ENCODE data around the gene ADGRG3. TPM values are rescaled to one million over a fixed set of nuclear protein-coding genes. Genes with fewer than 3 reads are reported as not detected.
A peak's percentile ranks its signal among the peaks of the same experiment; 100 is the strongest.

The ADGRG3 gene
- total RNA-seq, 1 donor from 2014 or later: not detected

DNA sequence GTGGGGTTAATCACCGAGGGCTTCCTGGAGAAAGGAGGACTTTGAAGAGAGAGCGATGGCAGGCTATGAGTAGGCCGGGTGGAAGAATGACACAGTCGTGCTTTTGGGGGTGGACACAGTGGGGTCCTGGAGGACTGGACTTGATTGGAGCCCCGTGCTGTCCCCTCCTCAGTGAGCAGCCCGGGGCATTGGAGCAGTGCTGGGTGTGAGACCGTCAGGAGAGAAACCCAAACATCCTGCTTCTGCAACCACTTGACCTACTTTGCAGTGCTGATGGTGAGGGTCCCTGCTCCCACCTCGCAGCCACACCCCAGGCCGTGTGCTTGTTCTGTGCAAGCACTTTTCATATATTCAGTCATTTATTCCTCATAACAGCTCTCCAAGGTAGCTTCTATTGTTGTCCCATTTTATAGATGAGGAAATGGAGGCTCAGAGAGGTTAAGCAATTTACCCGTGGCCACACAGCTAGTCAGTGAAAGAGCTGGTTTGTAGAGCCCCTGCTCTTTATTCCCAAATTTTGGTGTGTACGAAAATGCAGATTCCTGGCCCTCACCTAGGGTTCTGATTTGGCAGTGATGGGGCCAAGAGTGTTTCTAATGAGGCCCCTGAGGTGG is 11.7 kb upstream of the ADGRG3 start:
- Mint-ChIP-seq H3K27ac (no peak overlapping the region), H3K27me3 (ENCODE audit: insufficient read depth) (no peaks in the 10 kb centered on the region), H3K36me3 (ENCODE audit: low read depth) (no peaks in the 10 kb centered on the region), H3K4me1 (ENCODE audit: low read depth) (peaks cover 9% of the 10 kb centered on the region), H3K9me3 (no peaks in the 10 kb centered on the region), H3K4me3 (no peak overlapping the region)
- intact Hi-C loops (cut with micrococcal nuclease): no loop called here
- DNase-seq (ENCODE audit: low spot score): no peak

DNA sequence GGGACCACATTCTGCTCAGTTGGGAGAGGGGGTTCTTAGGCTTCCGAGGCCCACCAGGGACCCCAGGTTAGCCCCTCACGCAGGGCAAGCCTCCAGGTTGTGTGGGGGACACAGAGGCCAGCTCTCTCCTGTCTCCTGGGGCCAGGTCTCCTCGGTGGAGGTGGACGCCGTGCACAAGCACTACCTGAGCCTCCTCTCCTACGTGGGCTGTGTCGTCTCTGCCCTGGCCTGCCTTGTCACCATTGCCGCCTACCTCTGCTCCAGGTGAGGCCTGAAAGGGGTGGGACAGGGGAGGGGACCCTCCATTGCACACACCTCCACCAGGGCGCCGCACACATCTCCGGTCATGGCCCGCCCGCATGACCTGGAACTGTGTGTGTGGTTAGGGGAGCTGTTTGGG is 10.9 kb upstream of the ADGRG3 start:
- H3K4me1 Mint-ChIP-seq (ENCODE audit: low read depth): peaks cover 1% of the 10 kb centered on the region
- H3K27ac Mint-ChIP-seq: no peak overlapping the region
- H3K9me3 Mint-ChIP-seq: no peaks in the 10 kb centered on the region
- no peaks in the 10 kb centered on the region for H3K27me3 Mint-ChIP-seq (ENCODE audit: insufficient read depth)
- intact Hi-C loops (cut with micrococcal nuclease): no loop called here
- DNase-seq (ENCODE audit: low spot score): no peak
- no peak overlapping the region for H3K4me3 Mint-ChIP-seq
- no peaks in the 10 kb centered on the region for H3K36me3 Mint-ChIP-seq (ENCODE audit: low read depth)

DNA sequence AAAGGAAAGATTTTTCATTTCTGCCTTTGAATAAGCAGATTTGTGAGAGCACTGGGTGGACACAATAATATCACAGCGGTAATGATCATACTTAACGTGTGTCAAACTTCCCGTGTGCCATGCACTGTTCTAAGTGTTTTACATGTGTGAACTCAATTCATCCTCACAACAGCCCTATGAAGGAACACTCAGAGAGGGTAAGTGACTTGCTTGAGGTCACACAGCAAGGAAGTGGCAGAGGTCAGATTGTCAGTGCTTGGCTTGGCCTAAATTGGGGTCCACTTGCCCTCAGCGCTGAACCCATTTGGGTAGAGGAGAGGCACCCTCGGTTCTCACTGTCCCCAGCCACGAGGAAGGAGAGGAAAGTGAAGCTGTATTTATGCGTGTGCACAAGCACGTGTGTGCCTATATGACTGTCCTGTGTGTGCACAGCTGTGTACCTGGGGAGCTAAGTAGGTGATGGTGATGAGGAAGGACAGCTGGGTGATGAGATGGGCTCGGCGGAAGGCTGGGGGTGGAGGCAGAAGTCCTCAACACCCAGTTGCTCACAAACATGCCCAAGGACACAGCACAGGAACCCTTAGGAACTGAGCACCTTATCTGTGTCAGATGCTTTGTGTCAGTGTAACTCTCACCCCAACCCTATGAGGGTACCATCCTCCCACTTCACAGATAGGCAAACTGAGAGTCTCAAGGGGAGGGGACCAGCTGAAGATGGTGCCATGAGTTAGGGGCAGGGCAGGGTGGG is 9.8 kb upstream of the ADGRG3 start:
- H3K36me3 Mint-ChIP-seq (ENCODE audit: low read depth): no peaks in the 10 kb centered on the region
- no peak overlapping the region for H3K4me3 Mint-ChIP-seq
- peak overlapping the region; percentile 14 for H3K27ac Mint-ChIP-seq
- no peaks in the 10 kb centered on the region for H3K4me1 Mint-ChIP-seq (ENCODE audit: low read depth)
- no peaks in the 10 kb centered on the region for H3K9me3 Mint-ChIP-seq
- H3K27me3 Mint-ChIP-seq (ENCODE audit: insufficient read depth): no peaks in the 10 kb centered on the region
- no peak for DNase-seq (ENCODE audit: low spot score)
- intact Hi-C loops (cut with micrococcal nuclease): no loop called here

DNA sequence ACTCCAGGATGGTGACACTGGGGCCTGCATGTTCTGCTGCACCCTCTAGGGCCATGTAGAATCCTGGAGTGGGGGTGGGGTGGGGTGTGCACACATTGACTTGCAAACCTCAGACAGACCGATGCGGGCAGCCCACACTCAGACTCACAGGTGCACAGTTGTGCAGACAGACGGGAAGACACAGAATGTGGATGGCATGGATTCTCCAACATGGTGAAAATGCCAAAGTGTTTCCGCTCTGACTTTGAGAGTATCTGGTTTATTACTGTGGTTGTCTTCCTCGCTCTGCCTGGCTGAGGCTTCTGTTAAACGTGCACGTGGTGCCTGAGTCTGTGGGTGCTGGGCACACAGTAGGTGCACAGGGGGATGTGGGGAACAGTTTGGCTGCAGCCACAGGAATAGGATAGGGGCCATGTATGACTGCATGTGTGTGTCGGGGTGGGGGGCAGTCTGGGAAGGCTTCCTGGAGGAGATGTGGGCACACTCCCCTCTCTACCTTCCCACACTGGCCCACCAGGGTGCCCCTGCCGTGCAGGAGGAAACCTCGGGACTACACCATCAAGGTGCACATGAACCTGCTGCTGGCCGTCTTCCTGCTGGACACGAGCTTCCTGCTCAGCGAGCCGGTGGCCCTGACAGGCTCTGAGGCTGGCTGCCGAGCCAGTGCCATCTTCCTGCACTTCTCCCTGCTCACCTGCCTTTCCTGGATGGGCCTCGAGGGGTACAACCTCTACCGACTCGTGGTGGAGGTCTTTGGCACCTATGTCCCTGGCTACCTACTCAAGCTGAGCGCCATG is 9.0 kb upstream of the ADGRG3 start:
- intact Hi-C loops (cut with micrococcal nuclease): no loop called here
- H3K4me1 Mint-ChIP-seq (ENCODE audit: low read depth): no peaks in the 10 kb centered on the region
- H3K27me3 Mint-ChIP-seq (ENCODE audit: insufficient read depth): no peaks in the 10 kb centered on the region
- no peak for DNase-seq (ENCODE audit: low spot score)
- H3K9me3 Mint-ChIP-seq: no peaks in the 10 kb centered on the region
- H3K27ac Mint-ChIP-seq: no peak overlapping the region
- H3K36me3 Mint-ChIP-seq (ENCODE audit: low read depth): no peaks in the 10 kb centered on the region
- no peak overlapping the region for H3K4me3 Mint-ChIP-seq

DNA sequence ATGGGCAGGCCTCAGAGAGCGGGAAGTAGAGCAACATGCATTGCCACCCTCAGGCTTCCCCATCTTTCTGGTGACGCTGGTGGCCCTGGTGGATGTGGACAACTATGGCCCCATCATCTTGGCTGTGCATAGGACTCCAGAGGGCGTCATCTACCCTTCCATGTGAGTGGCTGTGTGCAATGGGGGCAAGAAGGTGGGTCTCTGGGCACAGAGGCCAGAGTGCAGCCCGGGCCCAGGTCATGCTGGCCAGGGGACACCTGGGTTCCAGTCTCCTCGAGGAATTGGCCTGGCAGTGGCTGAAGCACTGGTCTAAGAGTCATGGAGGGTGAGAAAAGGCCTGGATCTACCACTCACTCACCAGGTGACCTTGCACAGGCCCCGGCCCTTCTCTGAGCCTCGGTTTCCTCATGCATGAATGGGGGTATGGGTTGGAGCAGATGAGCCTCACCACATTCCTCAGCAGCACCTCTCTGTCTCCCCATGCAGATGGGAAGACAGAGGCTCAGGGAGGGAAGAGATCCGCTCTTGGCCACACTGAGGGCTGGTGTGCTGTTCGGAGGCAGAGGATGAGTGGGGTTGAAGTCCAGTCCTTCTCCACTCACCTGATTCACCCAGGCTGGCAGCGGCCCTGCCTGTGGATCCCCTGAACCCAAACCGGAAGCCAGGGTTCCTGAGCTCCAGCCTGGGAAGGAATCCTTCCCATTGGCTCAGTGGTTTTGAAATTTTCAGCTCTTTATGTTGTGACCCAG is 7.2 kb upstream of the ADGRG3 start:
- Mint-ChIP-seq H3K27ac (no peak overlapping the region), H3K9me3 (no peaks in the 10 kb centered on the region), H3K36me3 (ENCODE audit: low read depth) (no peaks in the 10 kb centered on the region), H3K4me3 (no peak overlapping the region), H3K27me3 (ENCODE audit: insufficient read depth) (no peaks in the 10 kb centered on the region), H3K4me1 (ENCODE audit: low read depth) (no peaks in the 10 kb centered on the region)
- DNase-seq (ENCODE audit: low spot score): no peak
- intact Hi-C loops (cut with micrococcal nuclease): no loop called here

DNA sequence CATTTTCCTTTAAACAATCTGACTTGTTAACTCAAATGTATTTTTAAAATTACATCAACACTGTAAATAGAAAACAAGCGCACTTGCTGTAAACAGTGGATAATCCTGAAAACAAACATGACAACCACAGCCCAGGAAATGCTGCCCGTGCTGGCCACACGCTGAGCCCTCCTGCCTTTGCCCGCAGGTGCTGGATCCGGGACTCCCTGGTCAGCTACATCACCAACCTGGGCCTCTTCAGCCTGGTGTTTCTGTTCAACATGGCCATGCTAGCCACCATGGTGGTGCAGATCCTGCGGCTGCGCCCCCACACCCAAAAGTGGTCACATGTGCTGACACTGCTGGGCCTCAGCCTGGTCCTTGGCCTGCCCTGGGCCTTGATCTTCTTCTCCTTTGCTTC is 6.6 kb upstream of the ADGRG3 start:
- intact Hi-C loops (cut with micrococcal nuclease): no loop called here
- no peaks in the 10 kb centered on the region for H3K36me3 Mint-ChIP-seq (ENCODE audit: low read depth)
- H3K27ac Mint-ChIP-seq: no peak overlapping the region
- H3K9me3 Mint-ChIP-seq: no peaks in the 10 kb centered on the region
- no peak overlapping the region for H3K4me3 Mint-ChIP-seq
- no peak for DNase-seq (ENCODE audit: low spot score)
- H3K4me1 Mint-ChIP-seq (ENCODE audit: low read depth): no peaks in the 10 kb centered on the region
- no peaks in the 10 kb centered on the region for H3K27me3 Mint-ChIP-seq (ENCODE audit: insufficient read depth)

DNA sequence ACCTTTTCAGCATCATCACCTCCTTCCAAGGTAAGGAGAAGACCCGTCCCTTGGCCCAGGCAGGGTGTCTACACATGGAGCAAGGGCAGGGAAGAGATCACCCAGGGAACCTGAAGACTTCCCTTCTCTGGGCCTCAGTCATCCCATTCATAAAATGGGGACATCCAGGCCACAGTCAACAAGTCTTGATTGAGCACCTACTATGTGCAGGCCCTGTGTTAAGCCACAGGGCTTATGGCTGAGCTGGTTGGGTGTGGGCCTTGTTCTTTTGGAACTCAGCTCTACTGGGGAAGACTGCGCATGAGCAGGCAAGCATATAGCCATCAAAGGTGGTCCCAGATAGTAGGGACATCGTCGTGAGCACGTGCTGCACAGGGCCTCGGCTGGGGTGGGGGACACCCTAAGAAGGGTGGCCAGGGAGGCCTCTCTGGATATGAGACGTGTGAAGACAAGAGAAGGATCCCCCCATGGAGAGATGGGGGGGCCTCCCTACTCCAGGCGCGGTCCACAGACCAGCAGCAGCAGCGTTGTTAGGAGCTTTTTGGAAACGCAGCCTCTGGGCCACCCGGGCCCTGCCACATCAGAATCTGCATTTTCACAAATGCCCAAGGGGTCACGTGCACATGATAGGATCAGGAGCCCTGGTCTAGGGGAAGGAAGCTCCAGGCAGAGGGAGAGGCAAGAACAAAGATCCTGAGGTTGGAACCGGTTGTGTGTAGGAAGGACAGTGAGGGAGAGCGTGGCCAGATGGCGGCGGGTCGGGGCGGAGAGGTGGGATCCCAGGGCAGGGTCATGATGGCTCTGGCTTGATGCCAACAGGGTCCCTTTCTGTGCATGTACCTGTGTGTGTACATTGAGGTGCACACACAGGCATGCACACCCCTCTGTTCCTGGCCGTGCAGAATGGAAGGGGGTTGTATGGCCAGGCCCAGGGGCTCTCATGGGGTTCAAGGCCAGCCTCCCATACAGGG is 5.9 kb upstream of the ADGRG3 start:
- DNase-seq (ENCODE audit: low spot score): no peak
- no peaks in the 10 kb centered on the region for H3K27me3 Mint-ChIP-seq (ENCODE audit: insufficient read depth)
- H3K36me3 Mint-ChIP-seq (ENCODE audit: low read depth): no peaks in the 10 kb centered on the region
- H3K9me3 Mint-ChIP-seq: no peaks in the 10 kb centered on the region
- no peak overlapping the region for H3K27ac Mint-ChIP-seq
- intact Hi-C loops (cut with micrococcal nuclease): no loop called here
- no peak overlapping the region for H3K4me3 Mint-ChIP-seq
- H3K4me1 Mint-ChIP-seq (ENCODE audit: low read depth): no peaks in the 10 kb centered on the region

DNA sequence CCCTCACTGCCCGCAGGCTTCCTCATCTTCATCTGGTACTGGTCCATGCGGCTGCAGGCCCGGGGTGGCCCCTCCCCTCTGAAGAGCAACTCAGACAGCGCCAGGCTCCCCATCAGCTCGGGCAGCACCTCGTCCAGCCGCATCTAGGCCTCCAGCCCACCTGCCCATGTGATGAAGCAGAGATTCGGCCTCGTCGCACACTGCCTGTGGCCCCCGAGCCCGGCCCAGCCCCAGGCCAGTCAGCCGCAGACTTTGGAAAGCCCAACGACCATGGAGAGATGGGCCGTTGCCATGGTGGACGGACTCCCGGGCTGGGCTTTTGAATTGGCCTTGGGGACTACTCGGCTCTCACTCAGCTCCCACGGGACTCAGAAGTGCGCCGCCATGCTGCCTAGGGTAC is 4.7 kb upstream of the ADGRG3 start:
- Mint-ChIP-seq H3K27ac (no peak overlapping the region), H3K4me3 (no peak overlapping the region), H3K4me1 (ENCODE audit: low read depth) (no peaks in the 10 kb centered on the region), H3K27me3 (ENCODE audit: insufficient read depth) (no peaks in the 10 kb centered on the region), H3K9me3 (no peaks in the 10 kb centered on the region), H3K36me3 (ENCODE audit: low read depth) (no peaks in the 10 kb centered on the region)
- intact Hi-C loops (cut with micrococcal nuclease): no loop called here
- no peak for DNase-seq (ENCODE audit: low spot score)

DNA sequence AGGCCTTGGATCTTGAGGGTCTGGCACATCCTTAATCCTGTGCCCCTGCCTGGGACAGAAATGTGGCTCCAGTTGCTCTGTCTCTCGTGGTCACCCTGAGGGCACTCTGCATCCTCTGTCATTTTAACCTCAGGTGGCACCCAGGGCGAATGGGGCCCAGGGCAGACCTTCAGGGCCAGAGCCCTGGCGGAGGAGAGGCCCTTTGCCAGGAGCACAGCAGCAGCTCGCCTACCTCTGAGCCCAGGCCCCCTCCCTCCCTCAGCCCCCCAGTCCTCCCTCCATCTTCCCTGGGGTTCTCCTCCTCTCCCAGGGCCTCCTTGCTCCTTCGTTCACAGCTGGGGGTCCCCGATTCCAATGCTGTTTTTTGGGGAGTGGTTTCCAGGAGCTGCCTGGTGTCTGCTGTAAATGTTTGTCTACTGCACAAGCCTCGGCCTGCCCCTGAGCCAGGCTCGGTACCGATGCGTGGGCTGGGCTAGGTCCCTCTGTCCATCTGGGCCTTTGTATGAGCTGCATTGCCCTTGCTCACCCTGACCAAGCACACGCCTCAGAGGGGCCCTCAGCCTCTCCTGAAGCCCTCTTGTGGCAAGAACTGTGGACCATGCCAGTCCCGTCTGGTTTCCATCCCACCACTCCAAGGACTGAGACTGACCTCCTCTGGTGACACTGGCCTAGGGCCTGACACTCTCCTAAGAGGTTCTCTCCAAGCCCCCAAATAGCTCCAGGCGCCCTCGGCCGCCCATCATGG is 4.0 kb upstream of the ADGRG3 start:
- Mint-ChIP-seq H3K27ac (no peak overlapping the region), H3K27me3 (ENCODE audit: insufficient read depth) (no peaks in the 10 kb centered on the region), H3K9me3 (no peaks in the 10 kb centered on the region), H3K36me3 (ENCODE audit: low read depth) (no peaks in the 10 kb centered on the region), H3K4me3 (no peak overlapping the region), H3K4me1 (ENCODE audit: low read depth) (no peaks in the 10 kb centered on the region)
- no peak for DNase-seq (ENCODE audit: low spot score)
- intact Hi-C loops (cut with micrococcal nuclease): no loop called here

DNA sequence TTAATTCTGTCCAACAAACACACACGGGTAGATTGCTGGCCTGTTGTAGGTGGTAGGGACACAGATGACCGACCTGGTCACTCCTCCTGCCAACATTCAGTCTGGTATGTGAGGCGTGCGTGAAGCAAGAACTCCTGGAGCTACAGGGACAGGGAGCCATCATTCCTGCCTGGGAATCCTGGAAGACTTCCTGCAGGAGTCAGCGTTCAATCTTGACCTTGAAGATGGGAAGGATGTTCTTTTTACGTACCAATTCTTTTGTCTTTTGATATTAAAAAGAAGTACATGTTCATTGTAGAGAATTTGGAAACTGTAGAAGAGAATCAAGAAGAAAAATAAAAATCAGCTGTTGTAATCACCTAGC is 3.5 kb upstream of the ADGRG3 start:
- H3K36me3 Mint-ChIP-seq (ENCODE audit: low read depth): no peaks in the 10 kb centered on the region
- no peak overlapping the region for H3K27ac Mint-ChIP-seq
- intact Hi-C loops (cut with micrococcal nuclease): no loop called here
- no peak overlapping the region for H3K4me3 Mint-ChIP-seq
- no peaks in the 10 kb centered on the region for H3K4me1 Mint-ChIP-seq (ENCODE audit: low read depth)
- H3K9me3 Mint-ChIP-seq: no peaks in the 10 kb centered on the region
- no peak for DNase-seq (ENCODE audit: low spot score)
- peaks cover 2% of the 10 kb centered on the region for H3K27me3 Mint-ChIP-seq (ENCODE audit: insufficient read depth)

DNA sequence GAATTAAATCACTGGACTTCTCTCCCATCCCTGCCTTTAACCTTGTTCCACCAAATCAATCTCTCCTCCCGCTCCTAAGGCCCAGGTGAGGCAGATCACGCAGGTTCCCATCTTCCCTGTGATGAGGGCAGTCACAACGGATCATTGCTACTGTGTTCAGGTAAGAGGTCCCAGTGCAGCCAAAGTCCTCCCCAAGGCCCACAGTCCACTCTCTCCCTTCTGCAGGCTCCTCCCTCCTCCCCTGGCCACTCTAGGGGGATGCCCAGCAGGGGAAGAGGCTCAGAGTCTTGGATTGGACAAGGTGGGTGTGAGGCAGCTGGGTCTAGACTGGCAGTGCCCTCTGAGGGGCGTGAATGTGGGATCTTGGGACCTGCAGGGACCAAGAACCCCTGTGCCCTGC is 2.6 kb upstream of the ADGRG3 start:
- peaks cover 7% of the 10 kb centered on the region for H3K27me3 Mint-ChIP-seq (ENCODE audit: insufficient read depth)
- intact Hi-C loops (cut with micrococcal nuclease): no loop called here
- no peaks in the 10 kb centered on the region for H3K36me3 Mint-ChIP-seq (ENCODE audit: low read depth)
- H3K4me3 Mint-ChIP-seq: no peak overlapping the region
- no peak for DNase-seq (ENCODE audit: low spot score)
- no peaks in the 10 kb centered on the region for H3K9me3 Mint-ChIP-seq
- no peak overlapping the region for H3K27ac Mint-ChIP-seq
- no peaks in the 10 kb centered on the region for H3K4me1 Mint-ChIP-seq (ENCODE audit: low read depth)

All from activated T-helper 1 cell treated with anti-CD3 and anti-CD28 coated beads, Interleukin-12 subunit alpha, Interleukin-12 subunit beta, Interleukin-2, Interleukin-4 antibody, amounts not matched to agents 30 ng/mL and 10 ng/mL and 1 ng/mL, durations not matched to agents 14 hours and 24 hours and 36 hours (primary cell).